Measurements from ENCODE around the gene BMPR1B. TPM values are rescaled to one million over a fixed set of nuclear protein-coding genes. Genes with fewer than 3 reads are reported as not detected.

BMPR1B gene
- total RNA-seq, 1 donor from 2014 or later, result 6.5 TPM

- DNase-seq (ENCODE audit: low read depth), result no peak
Observed at GRCh38 chr4:95183656-95184408, 426.1 kb downstream of the BMPR1B start.

DNA sequence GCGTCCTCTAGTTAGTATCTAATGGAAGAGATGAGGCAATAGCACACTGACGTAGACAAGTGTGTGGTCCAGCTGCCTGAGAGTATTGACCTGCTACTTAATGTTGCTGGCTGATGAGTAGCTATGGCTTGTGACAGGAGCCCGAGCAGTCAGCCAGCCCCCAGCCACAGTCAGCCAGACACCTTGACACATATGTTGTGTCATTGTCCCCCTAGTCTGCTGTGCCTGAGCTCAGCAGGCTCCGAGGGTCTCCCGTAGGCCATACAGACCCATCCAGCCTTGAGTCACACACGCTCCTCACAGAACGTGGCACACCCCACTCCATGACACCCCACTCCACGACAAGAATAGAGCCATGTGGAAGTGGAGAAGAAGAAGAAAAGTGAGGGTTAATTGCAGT, 428.9 kb downstream of the BMPR1B start:
- DNase-seq (ENCODE audit: low read depth), result no peak

DNA sequence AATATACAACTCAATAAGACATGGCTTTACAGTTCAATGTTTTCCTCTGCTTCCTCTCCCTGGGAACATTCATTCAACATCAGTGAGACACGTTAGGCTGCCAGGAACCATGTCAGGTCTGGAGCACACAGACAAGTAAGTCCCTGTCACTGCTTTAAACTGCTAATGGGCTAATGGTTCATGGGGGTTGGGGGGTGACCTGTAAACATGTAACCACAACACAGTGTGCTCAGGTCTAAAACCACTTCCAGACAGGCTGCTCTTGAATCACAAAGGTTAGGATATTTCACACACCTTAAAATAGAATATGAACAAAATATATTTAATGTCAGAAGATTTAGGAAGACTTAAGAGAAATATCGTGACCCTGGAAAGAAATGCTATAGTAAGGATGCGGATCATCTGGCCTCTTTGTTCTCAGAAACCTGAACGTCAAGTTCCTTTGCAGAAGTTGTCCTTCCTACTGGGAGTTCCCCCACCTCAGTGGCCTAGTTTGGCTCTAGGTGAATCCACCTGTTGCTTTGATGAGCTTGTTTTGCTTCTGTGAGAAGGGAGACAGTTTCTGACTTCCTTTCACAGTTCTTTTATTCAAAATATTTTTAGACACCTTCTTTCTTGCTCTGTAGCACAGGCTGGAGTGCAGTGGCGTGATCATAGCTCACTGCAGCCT, 431.1 kb downstream of the BMPR1B start:
- DNase-seq (ENCODE audit: low read depth), result no peak

DNA sequence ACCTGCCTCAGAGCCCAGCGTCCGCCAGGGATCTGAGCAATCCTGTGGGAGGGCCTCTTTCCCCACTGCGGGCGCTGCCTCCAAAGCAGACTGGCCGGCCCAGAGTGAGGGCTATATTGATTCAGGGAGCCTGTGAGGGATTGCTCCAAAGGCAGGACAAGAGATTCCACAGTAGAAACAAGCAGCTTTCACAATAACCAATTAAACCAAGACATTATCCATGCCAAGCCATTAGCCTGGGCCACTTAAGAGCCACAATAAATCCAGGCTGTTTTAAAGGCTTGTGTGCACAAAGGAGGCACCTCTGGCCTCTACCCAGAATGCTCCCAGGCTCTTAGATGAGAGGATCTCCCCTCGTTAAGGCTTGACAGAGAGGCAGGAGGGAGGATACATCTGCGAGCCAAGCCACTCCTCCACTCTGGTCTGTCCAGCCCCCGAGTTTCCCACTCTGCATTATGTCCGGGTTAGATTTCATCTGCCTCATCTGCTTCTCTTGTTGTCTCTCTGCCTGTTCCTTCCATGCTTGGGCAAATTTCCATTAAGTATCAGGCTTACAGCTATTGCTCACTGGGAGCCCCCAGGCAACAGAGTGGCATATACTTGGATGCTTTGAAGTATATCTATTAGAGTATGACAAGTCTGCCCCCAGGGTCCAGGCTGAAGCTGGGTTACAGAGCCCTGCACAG, 433.1 kb downstream of the BMPR1B start:
- DNase-seq (ENCODE audit: low read depth), result peak; percentile 5

DNA sequence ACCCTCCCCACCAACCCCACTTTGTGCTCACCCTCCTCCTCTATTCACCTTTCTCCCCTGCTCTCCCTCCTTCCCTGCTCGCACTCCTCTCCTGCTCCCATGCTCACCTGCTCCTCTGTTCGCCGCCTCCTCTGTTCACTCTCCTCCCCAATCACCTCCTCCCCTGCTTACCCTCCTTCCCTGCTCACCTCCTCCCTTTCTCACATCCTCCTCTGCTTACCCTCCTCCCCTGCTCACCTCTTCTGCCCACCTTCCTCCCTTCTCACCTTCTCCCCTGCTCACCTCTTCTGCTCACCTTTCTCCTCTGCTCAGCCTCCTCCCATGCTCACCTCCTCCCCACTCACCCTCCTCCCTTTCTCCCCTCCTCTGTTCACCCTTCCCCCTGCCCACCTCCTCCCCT, 433.8 kb downstream of the BMPR1B start:
- DNase-seq (ENCODE audit: low read depth), result no peak

GRCh38 chr4:95193391-95194224, 435.9 kb downstream of the BMPR1B start:
- DNase-seq (ENCODE audit: low read depth), result no peak

DNA sequence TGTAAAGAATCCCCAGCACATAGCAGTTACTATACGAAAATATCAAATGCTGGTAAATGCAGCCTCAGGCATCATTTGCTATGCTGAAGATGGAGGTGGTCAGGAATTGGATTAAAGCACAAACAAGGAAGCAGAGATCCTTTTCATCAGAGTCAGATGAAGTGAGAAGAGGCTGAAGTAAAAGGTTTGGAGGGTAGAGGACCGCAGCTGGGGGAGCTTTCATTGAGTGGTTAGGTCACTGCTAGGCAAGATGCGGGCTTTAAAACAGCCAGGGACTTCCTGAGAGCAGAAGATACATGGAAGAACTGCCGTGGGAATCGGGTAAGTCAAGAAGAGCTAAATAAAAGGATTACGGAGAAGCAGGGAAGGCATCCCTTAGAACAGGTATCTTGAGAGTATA, 439.6 kb downstream of the BMPR1B start:
- DNase-seq (ENCODE audit: low read depth), result no peak

- DNase-seq (ENCODE audit: low read depth), result no peak
Observed at GRCh38 chr4:95198961-95199360, 441.2 kb downstream of the BMPR1B start.

GRCh38 chr4:95204267-95204844, 446.6 kb downstream of the BMPR1B start:
- DNase-seq (ENCODE audit: low read depth), result no peak

DNA sequence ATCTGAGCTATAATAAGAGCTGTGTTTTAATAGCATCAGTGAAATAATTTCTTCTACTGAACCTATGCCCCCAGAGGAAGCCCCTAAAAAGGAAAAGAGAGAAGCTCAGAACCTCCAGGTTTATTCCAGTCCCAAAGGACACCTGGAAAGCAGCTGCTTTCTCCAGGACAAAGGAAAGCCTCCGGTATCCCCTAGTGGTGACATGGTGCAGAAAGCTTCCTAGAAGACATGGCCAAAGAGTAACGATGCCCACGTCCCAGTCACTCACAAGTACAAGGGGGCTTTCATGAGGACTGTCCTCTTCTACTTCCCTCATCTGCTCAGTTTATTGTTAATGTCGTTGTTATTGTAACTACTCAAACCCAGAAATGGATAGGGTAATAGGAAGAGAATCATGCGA, 447.1 kb downstream of the BMPR1B start:
- DNase-seq (ENCODE audit: low read depth), result no peak

Data from renal cortical epithelial cell (primary cell).